ENCODE results near the gene ZFYVE19.

- TF ChIP-seq CTCF (conservative IDR thresholded peaks at IDR 0.05) (no peak), EZH2 (IDR thresholded peaks at IDR 0.05; ENCODE audit: low read depth) (no peak)
These were observed 2.1 kb downstream of the ZFYVE19 start for GRCh38 chr15:40808861-40809450.
